ENCODE data around the gene CD96.

CD96 gene

DNA sequence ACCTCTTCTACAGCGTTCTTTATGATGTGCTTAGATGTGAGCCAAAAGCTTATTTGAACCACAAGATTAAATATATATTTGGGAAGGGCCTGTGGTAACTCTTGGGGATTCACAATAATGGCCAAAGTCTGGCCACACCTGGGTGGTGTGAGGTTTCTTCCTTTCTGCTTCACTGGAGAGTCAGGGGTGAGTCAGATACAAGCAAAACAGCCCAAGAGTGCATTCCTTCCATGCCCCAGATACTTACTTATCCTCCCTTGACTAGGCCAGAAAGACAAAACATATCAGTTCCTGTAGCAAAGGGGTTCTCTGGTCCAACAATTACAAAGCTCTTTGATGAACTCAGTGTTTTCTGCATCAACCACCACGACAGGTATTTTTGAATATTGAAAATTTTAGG lies 52.2 kb downstream of the CD96 start:
- no peak for DNase-seq

DNA sequence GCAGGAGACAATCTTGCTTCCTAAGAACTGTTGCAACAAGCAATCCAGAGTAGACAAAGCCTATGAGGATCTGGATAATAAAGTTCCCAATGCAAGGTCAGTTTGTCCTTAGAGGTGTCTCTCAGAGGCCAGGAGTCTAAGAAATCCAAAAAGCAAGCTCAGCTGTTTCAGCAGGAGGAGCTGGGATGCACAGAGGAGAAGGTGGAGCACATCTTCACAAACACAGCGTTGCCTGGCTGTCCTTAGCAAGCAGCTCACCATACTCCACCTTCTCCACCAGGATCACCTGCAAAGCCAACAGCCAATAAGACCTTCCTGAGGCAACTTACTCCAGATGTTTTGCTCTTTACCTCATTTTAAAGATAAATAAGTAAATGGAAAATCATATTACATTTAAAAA lies 52.8 kb downstream of the CD96 start:
- DNase-seq: no peak

DNA sequence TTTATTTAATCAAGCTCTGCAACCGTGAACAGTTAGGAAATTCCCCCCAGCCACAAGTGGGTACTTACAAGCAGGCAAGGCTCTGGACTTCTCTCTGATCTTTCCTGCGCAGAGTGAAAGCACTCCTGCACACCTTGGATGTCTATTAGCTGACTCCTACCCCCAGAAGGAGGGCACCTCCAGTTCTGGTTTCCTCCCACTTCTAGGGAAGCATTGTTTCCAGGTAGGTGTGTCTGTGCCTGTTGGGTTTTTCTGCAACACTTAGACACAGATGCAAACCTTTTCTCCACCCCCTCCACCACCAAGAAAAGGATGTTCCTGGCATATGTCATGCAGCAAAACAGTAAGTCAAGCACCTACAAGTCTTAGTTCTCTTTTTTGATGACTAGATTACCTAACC lies 53.2 kb downstream of the CD96 start, which contains the start of gene ZBED2:
Gene ZBED2 (minus strand): TSS at position 115 of the 400 bp plus-strand sequence. CDS start 1,145 bp downstream, outside the sequence.
- peak in 1 of 5 experiments; percentile 39 for DNase-seq

DNA sequence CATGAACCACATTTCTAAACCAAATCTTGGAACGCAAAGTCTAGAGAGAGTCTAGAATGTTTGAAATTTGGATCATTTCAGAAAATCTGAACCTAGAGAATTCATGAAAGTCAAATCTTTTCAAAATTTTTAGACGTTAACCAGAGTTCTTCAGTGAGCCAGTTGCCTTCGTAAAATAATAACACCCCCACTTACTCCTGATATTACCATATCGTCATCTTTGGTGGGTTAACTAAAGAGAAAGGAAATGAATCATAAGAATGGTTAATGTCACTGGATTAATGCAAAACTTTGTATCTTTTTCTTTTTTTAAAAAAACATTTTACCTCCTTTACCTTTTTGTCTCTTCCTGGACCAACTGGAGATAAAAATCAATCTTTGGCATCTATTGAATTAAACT lies 54.3 kb downstream of the CD96 start:
- peak in 1 of 5 experiments; percentile 54 for DNase-seq

DNA sequence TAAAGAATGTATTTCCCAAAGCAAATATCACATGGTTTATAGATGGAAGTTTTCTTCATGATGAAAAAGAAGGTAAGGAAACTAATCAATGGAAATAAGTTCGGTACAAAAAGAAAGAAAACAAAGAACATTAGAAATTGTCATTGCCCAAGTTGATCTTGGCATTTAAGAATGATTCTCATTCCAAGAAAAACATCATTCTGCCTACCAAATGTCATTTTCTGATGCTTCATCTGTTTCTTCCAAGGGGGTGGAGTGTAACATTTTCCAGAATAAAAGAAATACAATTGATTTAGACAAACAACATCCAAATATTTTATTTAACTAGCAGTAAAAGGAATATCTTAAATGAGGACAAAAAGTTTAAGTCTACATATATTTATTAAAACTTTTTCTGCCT lies 56.1 kb downstream of the CD96 start:
- no peak for DNase-seq

DNA sequence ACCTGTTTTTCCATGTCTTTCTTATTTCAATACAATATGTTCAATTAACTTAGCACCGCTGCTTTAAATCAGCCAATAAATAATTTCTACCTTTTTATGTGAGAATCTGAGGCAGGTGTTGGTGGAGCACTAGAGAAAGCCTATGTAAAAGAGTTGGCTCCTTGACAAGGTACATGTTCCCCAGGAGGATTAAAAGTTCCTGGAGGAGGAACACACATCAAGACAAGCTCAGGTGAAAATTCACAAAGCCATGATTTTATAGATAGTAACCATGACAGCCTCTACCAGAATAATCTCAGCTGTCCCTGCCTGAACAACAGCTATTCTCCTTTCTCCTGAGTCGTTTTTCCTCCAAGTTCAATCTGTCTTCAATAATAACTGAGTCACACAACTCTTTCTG lies 56.6 kb downstream of the CD96 start:
- no peak for DNase-seq

DNA sequence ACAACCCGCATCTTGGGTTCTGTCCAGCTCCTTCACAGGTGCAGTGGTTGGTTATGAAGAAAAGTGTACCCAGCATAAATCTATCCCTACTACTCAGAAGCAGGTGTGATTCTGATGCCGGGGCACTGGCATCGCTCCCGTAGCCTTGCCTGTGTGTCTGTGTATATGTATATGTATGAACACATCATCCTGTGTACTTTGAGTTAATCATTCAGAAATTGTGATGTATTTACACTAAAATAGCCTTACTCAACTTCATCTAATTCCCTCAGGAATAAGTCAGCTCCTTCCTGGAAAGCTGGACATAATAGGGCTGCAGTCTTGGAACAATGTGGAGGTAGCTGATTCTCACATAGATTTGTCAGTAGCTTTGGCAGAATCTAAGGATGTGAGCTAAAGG lies 59.8 kb downstream of the CD96 start:
- no peak for DNase-seq

DNA sequence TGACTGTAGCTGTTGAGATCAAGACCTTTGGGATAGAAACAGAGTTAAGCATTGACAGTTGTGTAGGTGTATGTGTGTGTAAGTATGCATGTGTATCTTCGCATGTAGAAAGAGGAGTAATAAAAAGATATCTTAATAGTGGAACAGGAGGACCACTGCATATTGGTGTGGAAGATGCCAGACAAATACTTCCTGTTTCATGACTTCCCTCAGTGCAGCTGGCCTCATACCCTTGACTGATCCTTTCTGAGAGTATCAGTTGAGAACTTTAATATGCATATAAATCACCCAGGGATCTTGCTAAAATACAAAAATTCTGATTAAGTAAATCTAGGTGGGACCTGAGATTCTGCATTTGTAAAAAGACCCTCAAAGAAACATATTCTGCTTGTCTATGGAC lies 61.7 kb downstream of the CD96 start:
- DNase-seq: no peak

DNA sequence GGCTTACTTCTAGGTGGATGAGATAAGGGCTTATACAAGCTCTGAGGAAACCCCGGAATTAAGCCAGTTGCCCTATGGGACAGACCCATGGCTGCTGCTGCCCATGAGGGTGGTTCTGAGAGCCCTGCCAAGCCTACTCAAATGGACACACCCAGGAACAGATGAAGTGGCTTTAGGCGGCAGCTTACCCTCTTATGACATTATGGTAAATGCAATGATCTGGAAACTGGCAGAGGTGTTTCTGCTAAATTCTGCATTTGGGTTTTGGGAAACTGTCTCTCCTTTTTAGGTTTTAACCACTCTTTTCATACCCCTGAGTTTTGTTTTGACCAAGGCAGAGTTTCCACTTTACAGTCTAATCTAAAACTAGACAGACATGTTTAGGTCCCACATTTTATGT lies 62.1 kb downstream of the CD96 start:
- DNase-seq: no peak

DNA sequence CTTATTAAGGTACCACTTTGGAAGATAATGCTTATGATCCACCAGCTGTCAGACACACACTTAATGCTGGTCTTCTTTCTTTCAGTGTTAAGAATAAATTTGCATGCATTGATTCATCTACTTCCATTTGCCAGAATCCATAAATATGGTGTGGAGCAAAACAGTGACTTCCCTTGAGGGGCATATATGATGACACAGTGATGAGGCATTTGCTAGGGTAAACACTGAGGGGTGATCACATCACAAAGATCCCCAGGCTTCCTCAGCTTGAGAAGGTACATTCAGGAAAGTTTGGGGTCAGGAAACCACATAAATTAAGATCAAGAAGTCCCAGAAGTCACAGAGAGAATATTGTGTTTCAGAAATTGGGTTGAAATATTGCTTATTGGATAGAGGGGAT lies 63.0 kb downstream of the CD96 start:
- DNase-seq: no peak

DNA sequence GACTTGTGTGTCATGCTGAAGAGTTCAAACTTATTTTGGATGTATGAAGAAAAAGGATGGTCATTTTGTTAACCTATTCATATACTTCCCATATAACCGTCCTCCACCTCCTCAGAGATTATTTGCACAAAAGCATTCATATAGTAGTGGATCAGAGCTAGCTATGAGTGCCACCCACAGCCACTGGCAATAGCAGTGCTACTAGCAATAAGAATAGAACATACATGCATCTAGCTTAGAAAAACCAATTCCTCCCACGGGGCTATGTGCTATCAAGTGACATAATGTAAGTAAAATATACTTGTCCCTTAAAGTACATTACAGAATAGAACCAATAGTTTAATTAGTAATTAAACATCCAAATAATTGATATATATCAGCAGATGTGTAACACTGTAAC lies 63.5 kb downstream of the CD96 start:
- no peak for DNase-seq

DNA sequence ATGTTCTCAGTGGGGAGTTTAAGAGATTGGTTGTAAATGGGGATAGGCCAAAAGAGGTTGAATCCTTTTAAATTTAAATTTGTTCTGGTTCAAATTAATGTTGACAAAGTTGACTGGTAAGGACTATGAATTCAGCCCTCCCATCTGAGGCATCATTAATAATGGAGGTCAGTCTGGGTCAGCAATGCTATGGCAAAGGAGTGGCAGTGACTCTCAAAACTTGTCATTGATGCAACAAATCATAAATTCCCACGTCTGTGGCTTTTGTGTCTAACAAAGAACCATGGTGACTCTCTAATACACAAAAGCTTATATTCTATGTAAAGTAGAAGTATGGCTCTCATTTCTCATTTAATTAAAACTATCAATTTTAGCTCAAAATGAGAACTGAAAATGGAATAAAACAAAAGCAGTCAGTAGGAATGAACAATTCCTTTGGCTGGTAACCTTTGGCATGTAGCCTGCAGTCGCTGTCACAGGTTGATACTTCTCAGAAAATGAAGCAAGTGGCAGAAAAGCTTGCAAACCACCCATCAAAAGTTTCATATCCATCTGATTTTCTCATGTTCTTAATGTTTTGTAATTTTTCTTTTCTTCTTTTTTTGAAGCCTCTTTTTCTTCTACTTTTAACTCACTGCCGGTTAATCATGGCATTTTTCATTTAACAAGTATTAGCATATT lies 65.4 kb downstream of the CD96 start:
- no peak for DNase-seq

DNA sequence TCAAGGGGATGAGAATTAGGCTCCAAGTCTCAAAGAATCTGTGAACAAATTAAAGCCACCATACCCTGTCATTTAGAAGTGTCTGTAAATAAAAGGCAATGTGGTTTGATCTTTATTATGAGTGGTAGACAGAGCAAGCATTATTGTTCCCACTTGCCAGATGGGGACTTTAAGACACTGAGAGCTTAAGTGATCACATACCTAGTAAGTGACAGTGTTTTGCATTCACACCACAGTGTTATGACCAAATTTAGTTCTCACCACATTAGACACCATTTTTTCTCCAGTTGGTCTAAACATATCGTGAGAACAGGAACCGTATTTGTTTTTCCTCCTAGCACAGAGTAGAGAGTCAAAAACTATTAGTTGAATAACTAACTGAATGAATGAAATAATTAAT lies 66.4 kb downstream of the CD96 start:
- peak in 2 of 5 experiments; percentile 39 to 52 for DNase-seq

DNA sequence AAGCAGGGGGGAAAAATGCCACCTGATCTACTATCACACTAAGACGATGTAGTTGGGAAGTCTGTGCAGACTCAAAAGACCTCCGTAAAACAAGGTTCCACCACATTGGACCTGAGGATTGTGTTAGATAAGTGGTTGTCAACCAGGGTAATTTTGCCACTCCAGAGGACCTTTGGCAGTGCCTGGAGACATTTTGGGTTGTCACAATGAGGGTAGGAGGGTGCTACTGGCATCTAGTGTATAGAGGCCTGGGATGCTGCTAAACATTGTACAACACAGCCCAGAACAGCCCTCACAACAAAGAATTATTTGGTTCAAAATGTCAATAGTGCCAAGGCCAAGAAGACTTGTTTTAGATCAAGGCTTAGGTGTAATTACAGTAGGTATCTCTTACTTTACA lies 67.7 kb downstream of the CD96 start:
- DNase-seq: no peak

DNA sequence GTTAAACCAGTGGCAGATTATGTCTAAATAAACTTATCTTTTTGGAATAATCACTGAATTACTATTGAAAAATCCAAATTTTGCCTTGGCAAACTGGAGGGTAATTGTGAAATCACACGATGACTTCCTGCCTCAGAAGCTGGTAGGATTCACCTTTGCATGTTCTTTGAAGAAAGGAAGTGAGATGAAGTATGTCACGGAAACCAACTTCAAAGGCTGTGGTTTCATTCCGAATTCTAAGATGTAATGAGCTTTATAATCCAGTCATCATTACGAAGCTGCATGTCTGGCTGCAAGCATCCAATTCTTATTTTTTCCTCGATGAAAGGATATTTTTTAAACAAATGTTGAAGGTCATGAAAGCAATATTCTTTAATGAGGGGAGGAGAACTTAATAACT lies 68.2 kb downstream of the CD96 start:
- peak in 3 of 5 experiments; percentile 15 to 94 (median 85) for DNase-seq

DNA sequence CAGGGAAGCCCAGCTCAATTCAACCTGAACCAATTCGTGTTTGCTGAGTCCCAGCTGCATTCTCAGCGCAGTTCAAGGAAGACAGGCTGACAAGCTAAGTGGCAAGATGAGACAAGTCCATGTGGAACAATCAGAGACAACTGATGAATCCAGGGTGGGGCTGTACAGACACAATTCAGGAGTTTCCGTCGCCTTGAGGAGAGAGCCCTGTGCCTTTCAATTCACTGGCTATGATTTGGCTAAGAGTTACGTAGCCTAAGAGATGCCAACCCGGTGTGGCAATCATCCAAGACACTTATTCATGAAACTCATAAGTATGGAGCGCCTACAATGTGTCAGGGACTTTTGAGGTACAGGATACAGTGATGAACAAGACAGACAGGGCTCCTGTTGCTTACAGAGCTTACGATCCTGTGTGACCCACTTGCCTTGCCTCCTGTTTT lies 68.6 kb downstream of the CD96 start:
- peak in 1 of 5 experiments; percentile 44 for DNase-seq

DNA sequence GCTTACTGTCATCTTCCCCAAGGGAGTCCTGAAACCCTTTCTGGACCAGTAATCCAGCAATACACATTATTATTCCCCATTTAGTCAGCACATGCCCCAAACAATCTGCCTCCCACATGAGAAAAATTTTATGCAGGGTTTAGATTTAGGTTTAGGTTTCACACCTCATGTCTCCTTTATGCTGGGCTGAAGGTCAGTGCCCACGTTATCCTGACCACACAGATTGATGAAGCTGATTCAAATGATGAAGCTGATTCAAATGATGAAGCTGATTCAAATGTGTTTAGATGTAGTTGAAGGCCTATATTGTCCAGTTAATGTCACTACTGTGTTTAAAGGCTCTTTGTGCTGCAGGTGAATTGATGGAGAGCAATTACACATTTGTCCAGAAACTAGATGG lies 71.3 kb downstream of the CD96 start:
- no peak for DNase-seq

DNA sequence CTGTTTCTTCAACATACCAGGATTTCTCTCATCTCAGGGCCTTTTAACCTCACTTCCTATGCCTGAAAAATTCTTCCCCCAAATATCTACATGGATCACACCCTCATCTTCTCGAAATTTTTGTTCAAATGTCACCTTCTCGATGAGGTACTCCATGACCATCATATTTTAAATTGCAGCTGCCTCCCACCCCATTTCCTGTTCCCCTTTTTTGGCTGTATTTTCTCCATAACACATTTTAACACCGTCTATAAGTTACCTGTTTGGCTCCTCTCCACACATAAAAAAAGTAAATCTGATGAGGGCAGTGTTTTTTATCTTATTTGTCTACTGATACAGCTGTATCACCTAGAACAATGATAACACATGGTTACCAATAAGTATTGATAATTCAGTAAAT lies 73.9 kb downstream of the CD96 start:
- DNase-seq: no peak

DNA sequence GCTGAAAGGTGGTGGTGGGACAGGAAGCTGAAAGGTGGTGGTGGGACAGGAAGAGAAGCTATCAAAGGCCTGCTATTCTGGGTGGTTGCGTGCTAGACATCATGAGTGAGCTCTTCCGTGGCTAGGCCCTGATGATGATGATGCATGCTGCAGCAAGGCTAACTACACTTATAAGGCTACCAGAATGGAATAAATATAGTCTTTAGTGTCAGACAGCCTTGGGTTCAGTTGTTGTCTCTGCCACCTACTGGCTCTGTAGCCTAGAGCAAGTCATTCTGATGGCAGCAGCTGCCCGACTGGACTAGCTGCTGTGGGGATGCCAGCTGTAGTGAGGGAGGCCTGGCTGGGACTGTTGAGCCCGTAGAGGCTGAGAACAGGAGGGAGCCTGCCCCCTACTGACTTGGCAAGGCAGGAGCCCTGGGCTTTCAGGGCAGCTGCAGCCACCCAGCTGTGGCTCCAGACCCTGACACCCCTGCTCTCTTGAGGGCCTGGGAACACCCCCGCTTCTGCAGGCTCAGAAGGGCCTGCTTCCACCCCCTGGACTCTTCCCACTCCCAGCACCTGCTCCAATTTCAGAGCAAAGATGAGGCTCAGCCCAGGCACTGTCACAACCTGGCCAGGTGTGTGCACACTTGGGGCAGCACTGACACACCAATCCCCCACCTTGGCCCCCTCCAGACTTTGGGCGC lies 74.6 kb downstream of the CD96 start:
- peak in 4 of 5 experiments; percentile 34 to 93 (median 68) for DNase-seq

DNA sequence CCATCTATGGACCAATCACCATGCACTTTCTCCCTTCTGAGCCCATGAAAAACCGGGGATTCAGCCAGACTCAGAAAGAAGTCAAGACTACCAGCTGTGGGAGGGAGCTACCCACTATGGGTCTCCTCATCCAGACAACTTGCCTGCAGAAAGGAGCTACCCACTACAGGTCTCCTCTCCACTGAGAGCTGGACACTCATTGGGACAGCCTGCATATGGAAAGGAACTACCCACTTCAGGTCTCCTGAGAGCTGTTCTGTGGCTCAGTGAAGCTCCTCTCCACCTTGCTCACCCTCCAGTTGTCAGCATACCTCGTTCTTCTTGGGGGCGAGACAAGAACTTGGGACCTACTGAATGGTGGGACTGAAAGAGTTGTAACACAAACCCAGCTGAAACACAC lies 75.4 kb downstream of the CD96 start:
- no peak for DNase-seq

DNA sequence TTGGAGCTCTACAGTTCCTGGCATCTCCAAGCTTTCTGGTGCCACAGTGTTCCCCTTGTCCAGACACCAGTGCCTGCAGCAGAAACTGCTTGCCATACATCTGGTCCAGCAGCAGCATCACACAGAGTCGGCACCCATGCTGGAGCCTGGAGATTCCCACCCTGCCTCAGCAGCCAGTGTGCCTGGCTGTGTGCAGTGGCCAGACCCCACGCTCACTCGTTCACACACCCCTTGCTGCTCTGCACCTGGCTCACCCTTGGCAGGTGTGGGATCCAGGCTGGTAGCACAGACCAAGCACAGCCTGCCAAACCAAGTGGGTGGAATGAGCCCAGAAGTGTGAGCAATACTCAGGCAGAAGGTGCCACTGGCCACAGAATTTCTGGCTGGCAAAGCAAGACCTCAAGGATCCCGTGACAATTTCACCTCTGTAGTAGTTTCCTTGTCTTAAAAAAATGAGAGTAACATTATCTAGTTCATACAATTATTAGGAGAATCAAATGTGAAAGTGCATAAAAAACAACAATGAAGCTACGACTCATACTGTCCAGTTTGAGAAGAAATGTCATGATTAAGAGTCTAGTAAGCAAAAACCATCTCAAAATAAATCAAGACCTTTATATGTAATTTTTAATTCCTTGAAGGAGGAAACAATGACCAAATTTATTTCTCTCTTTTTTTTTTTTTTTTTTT lies 76.1 kb downstream of the CD96 start:
- no peak for DNase-seq

DNA sequence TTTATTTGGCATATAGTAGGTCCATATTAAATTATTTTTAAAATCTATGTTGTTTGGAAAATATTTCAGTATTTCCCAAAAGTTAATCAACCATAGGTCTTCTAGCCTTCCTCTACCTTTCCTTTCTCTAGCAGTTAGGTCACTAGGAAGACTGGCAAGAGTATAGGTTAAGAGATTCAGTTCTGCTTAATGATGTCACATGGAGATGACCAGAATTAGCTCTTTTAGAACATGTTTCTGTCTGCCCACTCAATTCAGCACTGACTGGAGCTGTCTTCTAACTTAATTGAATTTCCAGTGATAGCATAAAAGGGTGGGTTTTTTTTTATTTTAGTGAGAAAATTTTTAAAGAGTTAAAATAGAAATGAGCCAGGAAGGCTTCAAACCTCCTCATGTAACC lies 76.9 kb downstream of the CD96 start:
- no peak for DNase-seq

DNA sequence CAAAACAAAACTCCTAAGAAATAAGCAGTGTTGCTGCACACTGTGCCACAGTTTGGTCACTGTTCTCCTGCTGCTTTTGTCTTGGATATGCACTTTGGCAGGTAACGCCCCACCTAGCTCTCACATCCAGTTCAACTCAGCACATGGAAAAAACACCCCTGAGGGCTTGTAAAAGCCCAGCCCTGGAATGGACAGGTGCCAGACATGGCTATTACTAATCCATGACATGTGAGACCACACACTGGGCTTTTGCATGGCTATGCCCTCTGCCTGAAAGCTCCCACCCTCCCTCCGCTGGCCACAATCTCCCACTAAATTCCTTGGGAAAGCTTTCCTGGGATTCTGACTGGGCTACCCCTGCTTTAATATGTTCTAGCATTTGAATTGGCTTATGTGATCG lies 77.8 kb downstream of the CD96 start:
- DNase-seq: no peak

DNA sequence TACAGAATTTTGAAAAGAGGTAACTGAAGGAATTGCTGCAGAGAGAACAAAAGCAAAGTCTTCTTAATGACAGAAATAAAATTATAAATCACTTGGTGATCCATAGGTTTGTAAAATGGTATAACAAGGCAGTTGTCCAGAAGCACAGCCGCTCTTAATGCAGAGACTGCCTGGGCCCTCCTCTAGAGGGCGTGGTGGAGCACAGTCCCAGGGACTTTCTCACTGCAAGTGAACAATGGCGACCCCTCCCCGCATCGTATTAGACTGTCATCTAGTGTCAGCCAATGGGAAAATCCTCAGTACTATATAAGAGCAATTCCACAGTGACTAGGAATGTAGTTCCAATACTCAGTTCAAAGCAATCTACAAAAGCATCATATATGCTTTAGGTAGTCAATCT lies 79.5 kb downstream of the CD96 start:
- DNase-seq: peak in 1 of 5 experiments; percentile 22

All from T-helper 2 cell (primary cell).